GM12878 (cell line): ENCODE data around the gene SORBS2.

Experiments
- BHLHE40 ChIP-seq, 2 experiments: fragments of 450-650 bp in 1 of 2; IDR thresholded peaks; 2 replicates each; pipeline ENCODE4 v1.6.1; 2011 to 2017; ENCODE audit warnings: low read depth in 2 of 2, borderline replicate concordance in 1 of 2, improper control_type of control experiment in 1 of 2, low read length in 1 of 2, mild to moderate bottlenecking in 1 of 2
- NFYA ChIP-seq: IDR thresholded peaks from 2 replicates; pipeline ENCODE4 v1.6.1; 2011; ENCODE audit warnings: low read depth, mild to moderate bottlenecking, low read length, improper control_type of control experiment, borderline replicate concordance
- TF ChIP-seq, protein P1 (sequence below): fragments of 450-650 bp; IDR thresholded peaks from 2 replicates; pipeline ENCODE4 v1.6.1; 2017; ENCODE audit warnings: mild to moderate bottlenecking, low read depth, inconsistent platforms; ENCODE audit not compliant: poor library complexity, severe bottlenecking
- TF ChIP-seq, protein P2 (sequence below), 3 experiments: IDR thresholded peaks in 2 of 3; conservative IDR thresholded peaks in 1 of 3; 2 replicates each; pipeline ENCODE4 v1.5.1; 2011; ENCODE audit warnings: low read depth in 3 of 3, low read length in 3 of 3, mild to moderate bottlenecking in 3 of 3, control low read depth in 2 of 3, moderate library complexity in 2 of 3, inconsistent platforms in 1 of 3, mixed read lengths in 1 of 3; ENCODE audit not compliant: control insufficient read depth in 2 of 3, insufficient read depth in 1 of 3; ENCODE audit errors: extremely low read depth in 1 of 3

DNA sequence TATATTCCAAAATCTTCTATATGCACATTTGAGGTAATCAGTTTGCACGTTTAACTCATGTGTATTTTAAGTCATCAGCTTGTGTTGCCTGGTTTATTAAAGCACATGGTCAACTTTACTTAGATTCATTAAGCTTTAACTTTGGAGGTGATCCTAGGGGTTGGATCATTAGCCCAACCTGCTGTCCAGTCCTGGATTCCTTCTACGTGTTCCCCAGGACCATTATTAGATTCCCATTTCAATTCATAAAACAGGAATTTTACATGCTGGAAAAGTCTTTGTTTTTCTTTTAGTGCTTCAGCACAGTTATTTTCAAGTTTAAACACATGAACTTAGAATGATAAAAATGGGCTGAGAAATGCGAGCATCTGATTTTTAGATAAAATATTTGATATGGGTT is 132.5 kb downstream of the SORBS2 start:
- TF ChIP-seq, protein P1, sequence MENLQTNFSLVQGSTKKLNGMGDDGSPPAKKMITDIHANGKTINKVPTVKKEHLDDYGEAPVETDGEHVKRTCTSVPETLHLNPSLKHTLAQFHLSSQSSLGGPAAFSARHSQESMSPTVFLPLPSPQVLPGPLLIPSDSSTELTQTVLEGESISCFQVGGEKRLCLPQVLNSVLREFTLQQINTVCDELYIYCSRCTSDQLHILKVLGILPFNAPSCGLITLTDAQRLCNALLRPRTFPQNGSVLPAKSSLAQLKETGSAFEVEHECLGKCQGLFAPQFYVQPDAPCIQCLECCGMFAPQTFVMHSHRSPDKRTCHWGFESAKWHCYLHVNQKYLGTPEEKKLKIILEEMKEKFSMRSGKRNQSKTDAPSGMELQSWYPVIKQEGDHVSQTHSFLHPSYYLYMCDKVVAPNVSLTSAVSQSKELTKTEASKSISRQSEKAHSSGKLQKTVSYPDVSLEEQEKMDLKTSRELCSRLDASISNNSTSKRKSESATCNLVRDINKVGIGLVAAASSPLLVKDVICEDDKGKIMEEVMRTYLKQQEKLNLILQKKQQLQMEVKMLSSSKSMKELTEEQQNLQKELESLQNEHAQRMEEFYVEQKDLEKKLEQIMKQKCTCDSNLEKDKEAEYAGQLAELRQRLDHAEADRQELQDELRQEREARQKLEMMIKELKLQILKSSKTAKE = no peak
- TF ChIP-seq, protein P2, sequence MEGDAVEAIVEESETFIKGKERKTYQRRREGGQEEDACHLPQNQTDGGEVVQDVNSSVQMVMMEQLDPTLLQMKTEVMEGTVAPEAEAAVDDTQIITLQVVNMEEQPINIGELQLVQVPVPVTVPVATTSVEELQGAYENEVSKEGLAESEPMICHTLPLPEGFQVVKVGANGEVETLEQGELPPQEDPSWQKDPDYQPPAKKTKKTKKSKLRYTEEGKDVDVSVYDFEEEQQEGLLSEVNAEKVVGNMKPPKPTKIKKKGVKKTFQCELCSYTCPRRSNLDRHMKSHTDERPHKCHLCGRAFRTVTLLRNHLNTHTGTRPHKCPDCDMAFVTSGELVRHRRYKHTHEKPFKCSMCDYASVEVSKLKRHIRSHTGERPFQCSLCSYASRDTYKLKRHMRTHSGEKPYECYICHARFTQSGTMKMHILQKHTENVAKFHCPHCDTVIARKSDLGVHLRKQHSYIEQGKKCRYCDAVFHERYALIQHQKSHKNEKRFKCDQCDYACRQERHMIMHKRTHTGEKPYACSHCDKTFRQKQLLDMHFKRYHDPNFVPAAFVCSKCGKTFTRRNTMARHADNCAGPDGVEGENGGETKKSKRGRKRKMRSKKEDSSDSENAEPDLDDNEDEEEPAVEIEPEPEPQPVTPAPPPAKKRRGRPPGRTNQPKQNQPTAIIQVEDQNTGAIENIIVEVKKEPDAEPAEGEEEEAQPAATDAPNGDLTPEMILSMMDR (IDR thresholded peaks at IDR 0.05 in 2 of 3, conservative IDR thresholded peaks at IDR 0.05 in 1 of 3; ENCODE audit: control insufficient read depth in 2 of 3, extremely low read depth in 1 of 3, insufficient read depth in 1 of 3, low read depth in 3 of 3, low read length in 3 of 3) = no peak
- TF ChIP-seq NFYA (no peak), BHLHE40 (IDR thresholded peaks at IDR 0.05; ENCODE audit: borderline replicate concordance in 1 of 2, low read depth in 2 of 2, low read length in 1 of 2) (no peak)
